ENCODE data around the gene PPME1.

The PPME1 gene

DNA sequence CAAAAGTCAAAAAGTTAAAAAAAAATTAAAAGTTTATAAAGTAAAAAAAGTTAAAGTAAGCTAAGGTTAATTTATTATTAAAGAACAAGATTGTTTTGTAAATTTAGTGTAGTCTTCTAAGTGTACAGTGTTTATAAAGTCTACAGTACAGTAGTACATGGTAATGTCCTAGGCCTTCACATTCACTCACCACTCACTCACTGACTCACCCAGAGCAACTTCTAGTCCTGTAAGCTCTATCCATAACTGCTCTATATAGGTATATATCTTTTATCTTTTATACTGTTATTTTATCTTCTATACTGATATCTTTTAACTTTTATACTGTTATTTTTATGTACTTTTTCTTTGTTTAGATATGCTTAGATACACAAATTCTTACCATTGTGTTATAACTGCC, 11.4 kb upstream of the PPME1 start:
- no peak for TF ChIP-seq TAF1 (IDR thresholded peaks at IDR 0.05; ENCODE audit: borderline replicate concordance, insufficient read depth, low read length)

DNA sequence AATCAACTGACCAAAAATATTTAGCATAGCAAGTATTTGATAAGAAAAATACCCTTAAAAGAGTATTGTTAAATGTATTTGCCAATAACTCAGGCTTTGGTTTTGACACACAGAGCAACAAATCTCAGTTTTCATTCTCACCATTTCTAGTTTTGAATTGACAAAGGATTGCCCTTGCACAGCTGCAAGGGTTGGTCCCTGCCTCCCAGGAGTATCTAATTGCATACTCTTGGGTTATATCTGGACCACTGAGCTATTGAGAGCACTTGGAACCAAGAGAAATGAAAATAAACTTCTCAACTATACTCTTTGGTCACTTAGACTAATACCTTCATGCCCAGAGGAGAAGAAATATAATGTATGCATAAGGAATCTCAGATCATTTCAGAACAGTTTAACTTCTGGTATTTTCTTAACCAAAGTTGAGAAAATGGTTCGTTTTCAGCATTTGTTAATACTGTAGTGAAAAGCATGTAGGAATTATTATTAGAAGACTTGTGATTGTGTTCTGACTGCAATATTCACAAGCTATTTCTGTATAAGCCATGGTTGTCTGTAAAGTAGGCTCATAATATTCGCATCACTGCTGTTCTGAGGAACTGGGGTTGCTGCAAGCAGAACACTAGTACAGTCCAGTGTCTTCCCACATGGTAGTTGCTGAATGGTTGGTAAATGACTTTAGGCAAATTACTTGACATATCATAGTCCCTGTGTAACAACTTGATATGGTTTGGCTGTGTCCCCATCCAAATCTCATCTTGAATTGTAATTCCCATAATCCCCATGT, 8.2 kb upstream of the PPME1 start:
- TF ChIP-seq SIN3A (IDR thresholded peaks at IDR 0.05; ENCODE audit: borderline replicate concordance, insufficient read depth, low read length) = no peak
- TF ChIP-seq FOXP2 (optimal IDR thresholded peaks at IDR 0.05; ENCODE audit: borderline replicate concordance, extremely low read depth, extremely low read length, insufficient read depth) = no peak
- TF ChIP-seq POLR2AphosphoS5 (IDR thresholded peaks at IDR 0.05; ENCODE audit: low read depth, low read length) = no peak
- TF ChIP-seq, protein P1, sequence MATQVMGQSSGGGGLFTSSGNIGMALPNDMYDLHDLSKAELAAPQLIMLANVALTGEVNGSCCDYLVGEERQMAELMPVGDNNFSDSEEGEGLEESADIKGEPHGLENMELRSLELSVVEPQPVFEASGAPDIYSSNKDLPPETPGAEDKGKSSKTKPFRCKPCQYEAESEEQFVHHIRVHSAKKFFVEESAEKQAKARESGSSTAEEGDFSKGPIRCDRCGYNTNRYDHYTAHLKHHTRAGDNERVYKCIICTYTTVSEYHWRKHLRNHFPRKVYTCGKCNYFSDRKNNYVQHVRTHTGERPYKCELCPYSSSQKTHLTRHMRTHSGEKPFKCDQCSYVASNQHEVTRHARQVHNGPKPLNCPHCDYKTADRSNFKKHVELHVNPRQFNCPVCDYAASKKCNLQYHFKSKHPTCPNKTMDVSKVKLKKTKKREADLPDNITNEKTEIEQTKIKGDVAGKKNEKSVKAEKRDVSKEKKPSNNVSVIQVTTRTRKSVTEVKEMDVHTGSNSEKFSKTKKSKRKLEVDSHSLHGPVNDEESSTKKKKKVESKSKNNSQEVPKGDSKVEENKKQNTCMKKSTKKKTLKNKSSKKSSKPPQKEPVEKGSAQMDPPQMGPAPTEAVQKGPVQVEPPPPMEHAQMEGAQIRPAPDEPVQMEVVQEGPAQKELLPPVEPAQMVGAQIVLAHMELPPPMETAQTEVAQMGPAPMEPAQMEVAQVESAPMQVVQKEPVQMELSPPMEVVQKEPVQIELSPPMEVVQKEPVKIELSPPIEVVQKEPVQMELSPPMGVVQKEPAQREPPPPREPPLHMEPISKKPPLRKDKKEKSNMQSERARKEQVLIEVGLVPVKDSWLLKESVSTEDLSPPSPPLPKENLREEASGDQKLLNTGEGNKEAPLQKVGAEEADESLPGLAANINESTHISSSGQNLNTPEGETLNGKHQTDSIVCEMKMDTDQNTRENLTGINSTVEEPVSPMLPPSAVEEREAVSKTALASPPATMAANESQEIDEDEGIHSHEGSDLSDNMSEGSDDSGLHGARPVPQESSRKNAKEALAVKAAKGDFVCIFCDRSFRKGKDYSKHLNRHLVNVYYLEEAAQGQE (IDR thresholded peaks at IDR 0.05; ENCODE audit: insufficient read depth in 1 of 2, low read depth in 2 of 2, low read length in 2 of 2) = no peak
- TF ChIP-seq TAF1 (IDR thresholded peaks at IDR 0.05; ENCODE audit: borderline replicate concordance, insufficient read depth, low read length) = no peak

DNA sequence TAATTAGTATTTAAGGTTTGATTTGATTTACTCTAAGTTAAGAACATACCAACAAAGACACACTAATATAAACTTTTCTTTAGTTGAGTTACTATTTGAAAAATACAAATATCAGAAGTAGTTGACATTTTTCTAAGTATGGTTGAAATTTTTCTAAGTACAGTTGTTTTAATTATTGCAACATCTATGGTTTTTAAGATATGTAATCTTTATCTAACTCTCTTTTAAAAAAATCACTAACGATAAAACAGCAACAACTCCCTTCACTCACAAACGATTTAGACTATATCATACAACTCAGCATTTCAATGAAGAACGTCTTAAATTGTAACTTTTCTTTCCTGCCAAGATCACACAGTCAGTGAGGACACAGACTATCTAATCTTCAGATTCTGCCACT, 2.3 kb upstream of the PPME1 start:
- no peak for TF ChIP-seq TAF1 (IDR thresholded peaks at IDR 0.05; ENCODE audit: borderline replicate concordance, insufficient read depth, low read length)
- TF ChIP-seq, protein P1 (IDR thresholded peaks at IDR 0.05; ENCODE audit: insufficient read depth in 1 of 2, low read depth in 2 of 2, low read length in 2 of 2) = no peak

DNA sequence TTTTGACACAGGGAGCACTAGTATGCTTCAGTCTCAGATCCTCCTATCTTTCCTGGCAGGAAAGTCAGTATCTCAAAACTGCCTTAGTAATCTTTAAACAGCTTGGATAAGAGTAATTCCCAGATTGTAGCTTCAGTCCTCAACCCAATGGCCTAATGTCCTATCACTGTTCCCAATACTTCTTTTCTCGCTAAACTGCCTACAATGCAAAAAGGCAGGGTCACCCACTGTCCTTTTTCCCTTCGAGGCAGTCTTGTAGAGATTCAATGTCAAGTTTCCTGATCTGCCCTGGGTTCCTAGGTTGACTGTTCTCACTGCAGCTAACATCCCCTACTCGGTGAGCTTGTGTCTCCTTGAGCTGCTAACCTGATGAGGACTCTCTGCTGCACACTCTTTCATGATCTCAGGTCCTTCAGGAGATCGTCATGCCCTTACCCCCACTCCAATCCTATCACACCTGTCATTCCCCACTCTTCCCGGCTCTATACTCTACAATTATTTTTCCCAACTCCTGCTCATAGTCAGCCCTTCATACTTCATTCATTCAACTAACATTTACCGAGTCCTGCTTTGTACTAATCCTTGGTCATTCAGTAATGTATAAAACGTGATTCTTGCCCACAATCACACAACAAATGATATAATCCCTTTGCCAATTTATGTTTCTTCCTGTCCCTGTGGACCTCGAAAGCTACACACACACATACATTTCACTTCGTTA, 1.2 kb upstream of the PPME1 start:
- no peak for TF ChIP-seq FOXP2 (optimal IDR thresholded peaks at IDR 0.05; ENCODE audit: borderline replicate concordance, extremely low read depth, extremely low read length, insufficient read depth)
- no peak for TF ChIP-seq TAF1 (IDR thresholded peaks at IDR 0.05; ENCODE audit: borderline replicate concordance, insufficient read depth, low read length)
- no peak for TF ChIP-seq POLR2AphosphoS5 (IDR thresholded peaks at IDR 0.05; ENCODE audit: low read depth, low read length)
- no peak for TF ChIP-seq SIN3A (IDR thresholded peaks at IDR 0.05; ENCODE audit: borderline replicate concordance, insufficient read depth, low read length)
- TF ChIP-seq, protein P1 (IDR thresholded peaks at IDR 0.05; ENCODE audit: insufficient read depth in 1 of 2, low read depth in 2 of 2, low read length in 2 of 2) = no peak

DNA sequence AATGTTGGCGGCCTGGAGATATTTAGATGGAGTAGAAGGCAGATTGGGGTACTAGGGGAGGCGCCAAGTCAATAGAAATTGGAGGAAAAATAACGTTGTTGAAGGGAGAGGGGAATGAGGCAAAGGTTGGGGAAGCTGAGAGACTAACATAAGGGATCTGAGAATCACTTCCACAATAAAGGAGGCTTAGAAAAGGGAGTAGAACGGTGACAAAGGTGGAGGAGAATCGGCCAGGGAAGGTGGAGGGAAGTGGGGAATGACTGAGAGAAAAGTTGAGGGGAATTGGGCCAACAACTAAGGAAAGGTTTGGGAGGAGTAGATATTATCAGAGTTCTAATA, 510 bp downstream of the PPME1 start:
- TF ChIP-seq FOXP2 (optimal IDR thresholded peaks at IDR 0.05; ENCODE audit: borderline replicate concordance, extremely low read depth, extremely low read length, insufficient read depth) (no peak), TAF1 (IDR thresholded peaks at IDR 0.05; ENCODE audit: borderline replicate concordance, insufficient read depth, low read length) (no peak), POLR2AphosphoS5 (IDR thresholded peaks at IDR 0.05; ENCODE audit: low read depth, low read length) (no peak)

DNA sequence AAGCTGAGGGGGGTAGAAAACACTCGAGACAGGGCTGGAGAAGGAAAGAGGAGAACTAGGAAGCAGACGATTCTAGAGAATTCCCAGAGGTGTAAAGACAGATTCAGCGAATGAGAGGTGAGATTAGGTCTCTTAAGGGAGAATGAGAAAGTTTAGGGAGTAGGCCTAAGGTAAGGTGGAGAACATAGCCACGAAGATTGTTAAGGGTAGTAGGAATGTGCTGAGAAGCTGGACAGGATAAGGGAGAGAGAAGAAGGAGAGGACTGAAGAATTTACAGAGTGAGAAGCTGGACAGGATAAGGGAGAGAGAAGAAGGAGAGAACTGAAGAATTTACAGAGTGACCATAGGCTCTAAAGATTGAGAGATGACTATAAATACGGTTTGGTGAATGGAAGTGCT, 908 bp downstream of the PPME1 start:
- no peak for TF ChIP-seq FOXP2 (optimal IDR thresholded peaks at IDR 0.05; ENCODE audit: borderline replicate concordance, extremely low read depth, extremely low read length, insufficient read depth)
- no peak for TF ChIP-seq POLR2AphosphoS5 (IDR thresholded peaks at IDR 0.05; ENCODE audit: low read depth, low read length)
- TF ChIP-seq SIN3A (IDR thresholded peaks at IDR 0.05; ENCODE audit: borderline replicate concordance, insufficient read depth, low read length) = no peak
- no peak for TF ChIP-seq TAF1 (IDR thresholded peaks at IDR 0.05; ENCODE audit: borderline replicate concordance, insufficient read depth, low read length)
- TF ChIP-seq, protein P1 (IDR thresholded peaks at IDR 0.05; ENCODE audit: insufficient read depth in 1 of 2, low read depth in 2 of 2, low read length in 2 of 2) = no peak
